Lung (tissue), 12 donors: ENCODE data around the gene WNT4. TPM values are rescaled to one million over a fixed set of nuclear protein-coding genes. Genes with fewer than 3 reads are reported as not detected.
A peak's percentile ranks its signal among the peaks of the same experiment; 100 is the strongest.

Experiments
- ATAC-seq: fragments of 200-7000 bp; cut with Tn5 transposase; one replicate; pipeline ENCODE4 v1.9.1; 2020; ENCODE audit warnings: moderate number of reproducible peaks; ENCODE audit not compliant: insufficient read depth, low FRiP score
- DNase-seq, 3 donors: peaks; one replicate each; pipeline ENCODE4 v3.0.0-alpha.2; 2013 to 2017
- H3K27ac ChIP-seq, 2 donors: one replicate each; pipeline ENCODE4 v1.5.1; 2013; ENCODE audit warnings: mild to moderate bottlenecking in 2 of 2, moderate library complexity in 2 of 2, control low read depth in 1 of 2, inconsistent platforms in 1 of 2, low read depth in 1 of 2, low read length in 1 of 2
- H3K27me3 ChIP-seq, 3 donors: one replicate each; pipeline ENCODE4 v1.5.1; 2013; ENCODE audit warnings: low read length in 2 of 3; ENCODE audit not compliant: control insufficient read depth in 3 of 3, insufficient read depth in 3 of 3
- H3K36me3 ChIP-seq, 4 donors: one replicate each; pipeline ENCODE4 v1.5.1; 2013; ENCODE audit warnings: low read length in 4 of 4, mild to moderate bottlenecking in 1 of 4, moderate library complexity in 1 of 4; ENCODE audit not compliant: control insufficient read depth in 4 of 4, insufficient read depth in 4 of 4
- H3K4me1 ChIP-seq, 5 donors: one replicate each; pipeline ENCODE4 v1.5.1; 2013; ENCODE audit warnings: low read length in 5 of 5, mild to moderate bottlenecking in 2 of 5, moderate library complexity in 1 of 5; ENCODE audit not compliant: control insufficient read depth in 5 of 5, insufficient read depth in 5 of 5
- H3K4me3 ChIP-seq: one replicate; pipeline ENCODE4 v1.5.1; 2013; ENCODE audit warnings: mild to moderate bottlenecking, control low read depth, moderate library complexity
- H3K9ac ChIP-seq, 2 donors: one replicate each; pipeline ENCODE4 v1.5.1; 2013; ENCODE audit warnings: low read length in 2 of 2, control low read depth in 1 of 2; ENCODE audit not compliant: insufficient read depth in 1 of 2
- H3K9me3 ChIP-seq, 4 donors: one replicate each; pipeline ENCODE4 v1.5.1; 2013; ENCODE audit warnings: low read length in 3 of 4, mild to moderate bottlenecking in 1 of 4, moderate library complexity in 1 of 4; ENCODE audit not compliant: control insufficient read depth in 4 of 4, insufficient read depth in 3 of 4
- CTCF ChIP-seq: IDR thresholded peaks from 2 replicates; pipeline ENCODE4 v1.5.1; 2012; ENCODE audit warnings: mild to moderate bottlenecking; ENCODE audit errors: control extremely low read depth, extremely low read depth
- WGBS, 2 donors: extraction: QIAGEN DNeasy Blood & Tissue Kit; methylation state at CpG; one replicate each; pipeline ENCODE4 v1.1.7; 2013; 5-methylcytosine and 5-hydroxymethylcytosine counted together
- polyA plus RNA-seq, 2 donors: library from polyadenylated mRNA; stranded (reverse); fragments of 200-250 nt; gene quantifications; one replicate each; pipeline ENCODE4 v1.2.1, GENCODE V29; 2013
- total RNA-seq, 2 donors: library from RNA; depleted of rRNA in 1 of 2; stranded (reverse); fragments of >200 nt in 1 of 2; gene quantifications; one replicate each; pipeline ENCODE4 v1.2.1, GENCODE V29; 2014 to 2021
- donor health status: control.
- donor health status: control.
- donor health status: Bipolar disorder and iron deficiency.
- donor health status: healthy.
- donor health status: DM: yes; HTN: yes; CAD: no.

WNT4 gene
- total and polyA plus RNA-seq, 4 donors: 0.94 to 4.2 (median 2.2) TPM

GRCh38 chr1:22153660-22154437 is 11.0 kb upstream of the WNT4 start:
- Histone ChIP-seq H3K4me3 (no peak overlapping the region), H3K4me1 (peaks cover 0 to 19% (median 0%) of the 10 kb centered on the region in 5 donors), H3K36me3 (no peaks in the 10 kb centered on the region), H3K27me3 (peaks cover 0 to 4% (median 3%) of the 10 kb centered on the region in 3 donors), H3K9me3 (peaks cover 0 to 2% (median 0%) of the 10 kb centered on the region in 4 donors), H3K27ac (no peak overlapping the region), H3K9ac (no peak overlapping the region)
- no peak for ATAC-seq
- TF ChIP-seq CTCF: no peak
- peak; percentile 55 to 74 (median 60) for DNase-seq
- WGBS, 2 donors: 76 to 79% methylated on average over 25 of the region's 25 CpGs

GRCh38 chr1:22150923-22151322 is 8.0 kb upstream of the WNT4 start:
- Histone ChIP-seq H3K9me3 (peaks cover 0 to 2% (median 0%) of the 10 kb centered on the region in 4 donors), H3K4me3 (no peak overlapping the region), H3K27ac (no peak overlapping the region), H3K27me3 (peaks cover 0 to 14% (median 4%) of the 10 kb centered on the region in 3 donors), H3K36me3 (no peaks in the 10 kb centered on the region), H3K9ac (no peak overlapping the region), H3K4me1 (peaks cover 0 to 19% (median 3%) of the 10 kb centered on the region in 5 donors)
- ATAC-seq (no peak), DNase-seq (no peak)
- 69 to 88% methylated on average over 6 of the region's 6 CpGs for WGBS, 2 donors
- no peak for TF ChIP-seq CTCF

- Histone ChIP-seq H3K27ac (no peak overlapping the region), H3K36me3 (no peaks in the 10 kb centered on the region), H3K27me3 (peaks cover 0 to 20% (median 18%) of the 10 kb centered on the region in 3 donors), H3K4me3 (peak overlapping the region; percentile 18), H3K4me1 (peaks cover 0 to 27% (median 3%) of the 10 kb centered on the region in 5 donors), H3K9ac (no peak overlapping the region), H3K9me3 (no peaks in the 10 kb centered on the region)
- 1% methylated on average over 66 to 102 of the region's 102 CpGs for WGBS, 2 donors
- no peak for TF ChIP-seq CTCF
- peak; percentile 4 for ATAC-seq
- peak in 2 of 3 donors; percentile 41 to 44 for DNase-seq
These were observed 407 bp downstream of the WNT4 start for GRCh38 chr1:22142315-22143064.
